SKM-1 (cell line): ENCODE data around the gene POLD1.
"Not testable (repeated sequence)": the region's sequence is repeated elsewhere in the genome, so short reads cannot be mapped to it uniquely, and the experiment has no call there.

Experiments
- DNase-seq: peaks from one replicate; lab custom pipeline; 2025; ENCODE audit not compliant: unreplicated experiment; lab: John Stamatoyannopoulos, UW

POLD1 gene

DNA sequence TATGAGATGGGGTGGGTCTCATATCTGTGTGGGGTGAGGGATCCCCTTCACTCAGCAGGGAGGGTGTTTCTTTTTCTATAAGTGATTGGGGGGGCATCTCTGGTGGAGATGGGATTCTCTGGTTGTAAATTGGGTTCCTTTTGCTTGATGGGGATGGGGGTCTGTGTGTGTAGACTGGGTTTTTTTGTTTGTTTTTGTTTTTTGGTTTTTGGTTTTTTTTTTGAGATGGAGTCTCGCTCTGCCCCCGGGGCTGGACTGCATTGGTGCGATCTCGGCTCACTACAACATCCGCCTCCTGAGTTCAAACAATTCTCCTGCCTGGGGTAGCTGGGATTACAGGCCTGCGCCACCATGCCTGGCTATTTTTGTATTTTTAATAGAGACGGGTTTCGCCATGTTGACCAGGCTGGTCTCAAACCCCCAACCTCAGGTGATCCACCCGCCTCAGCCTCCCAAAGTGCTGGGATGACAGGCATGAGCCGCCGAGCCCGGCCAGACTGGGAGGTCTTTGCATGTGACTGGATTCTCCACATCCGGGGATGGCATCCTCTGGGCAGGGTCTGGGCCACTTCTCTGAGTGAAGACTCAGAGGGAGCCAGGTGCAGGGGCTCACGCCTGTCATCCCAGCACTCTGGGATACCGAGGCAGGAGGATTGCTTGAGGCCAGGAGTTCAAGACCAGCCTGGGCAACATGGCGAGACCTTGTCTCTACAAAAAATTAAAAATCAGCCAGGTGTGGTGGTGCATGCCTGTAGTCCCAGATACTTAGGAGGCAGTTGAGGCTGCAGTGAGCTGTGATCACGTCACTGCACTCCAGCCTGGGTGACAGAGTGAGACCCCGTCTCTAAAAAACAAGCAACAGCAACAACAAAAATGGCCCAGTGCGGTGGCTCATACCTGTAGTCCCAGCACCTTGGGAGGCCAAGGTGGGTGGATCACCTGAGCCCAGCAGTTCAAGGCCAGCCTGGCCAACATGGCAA is 49.3 kb downstream of the POLD1 start:
- no peak for DNase-seq

DNA sequence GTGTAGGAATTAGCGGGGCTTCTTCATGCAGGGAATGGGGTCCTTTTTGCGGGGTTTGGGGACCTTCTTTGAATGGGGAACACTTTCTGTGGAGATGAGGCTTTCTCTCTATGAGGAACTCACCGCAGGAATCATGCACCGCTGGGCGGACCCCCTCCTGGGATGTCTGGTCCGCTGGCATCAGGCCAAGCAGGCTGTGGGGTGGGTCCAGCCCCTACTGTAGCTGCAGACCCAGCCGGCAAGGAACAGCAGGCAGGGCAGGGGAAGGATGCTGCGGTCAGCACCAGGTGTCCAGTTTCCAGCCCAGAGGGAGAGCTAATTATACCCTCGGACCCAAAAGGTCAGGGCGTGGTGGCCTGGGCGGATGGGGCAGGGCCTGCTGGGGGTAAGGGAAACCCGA is 50.4 kb downstream of the POLD1 start:
- DNase-seq: no peak

GRCh38 chr19:50435221-50435620 is 51.1 kb downstream of the POLD1 start:
- DNase-seq: no peak

- DNase-seq: no peak
Measured at GRCh38 chr19:50435627-50436026, 51.5 kb downstream of the POLD1 start.

GRCh38 chr19:50437862-50438449 is 53.8 kb downstream of the POLD1 start:
- DNase-seq: no peak

DNA sequence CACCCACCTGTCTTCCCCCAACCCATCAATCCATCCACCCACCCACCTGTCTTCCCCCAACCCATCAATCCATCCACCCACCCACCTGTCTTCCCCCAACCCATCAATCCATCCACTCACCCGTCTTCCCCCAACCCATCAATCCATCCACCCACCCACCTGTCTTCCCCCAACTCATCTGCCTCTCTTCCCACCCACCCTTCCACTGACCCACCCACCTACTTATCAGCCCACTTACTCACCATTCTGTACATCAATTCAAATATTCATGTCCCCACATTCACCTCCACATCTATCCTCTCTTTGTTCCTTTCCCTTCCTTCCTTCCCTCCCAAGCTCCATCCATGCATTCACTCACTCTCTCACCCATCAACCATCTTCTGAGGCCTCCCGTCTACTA is 55.0 kb downstream of the POLD1 start:
- not testable (repeated sequence) for DNase-seq

GRCh38 chr19:50444059-50444458 is 59.9 kb downstream of the POLD1 start:
- no peak for DNase-seq

GRCh38 chr19:50447053-50447452 is 62.9 kb downstream of the POLD1 start:
- no peak for DNase-seq

- DNase-seq: no peak
Measured at GRCh38 chr19:50447750-50448149, 63.6 kb downstream of the POLD1 start.

- no peak for DNase-seq
Measured at GRCh38 chr19:50449236-50449899, 65.2 kb downstream of the POLD1 start.

DNA sequence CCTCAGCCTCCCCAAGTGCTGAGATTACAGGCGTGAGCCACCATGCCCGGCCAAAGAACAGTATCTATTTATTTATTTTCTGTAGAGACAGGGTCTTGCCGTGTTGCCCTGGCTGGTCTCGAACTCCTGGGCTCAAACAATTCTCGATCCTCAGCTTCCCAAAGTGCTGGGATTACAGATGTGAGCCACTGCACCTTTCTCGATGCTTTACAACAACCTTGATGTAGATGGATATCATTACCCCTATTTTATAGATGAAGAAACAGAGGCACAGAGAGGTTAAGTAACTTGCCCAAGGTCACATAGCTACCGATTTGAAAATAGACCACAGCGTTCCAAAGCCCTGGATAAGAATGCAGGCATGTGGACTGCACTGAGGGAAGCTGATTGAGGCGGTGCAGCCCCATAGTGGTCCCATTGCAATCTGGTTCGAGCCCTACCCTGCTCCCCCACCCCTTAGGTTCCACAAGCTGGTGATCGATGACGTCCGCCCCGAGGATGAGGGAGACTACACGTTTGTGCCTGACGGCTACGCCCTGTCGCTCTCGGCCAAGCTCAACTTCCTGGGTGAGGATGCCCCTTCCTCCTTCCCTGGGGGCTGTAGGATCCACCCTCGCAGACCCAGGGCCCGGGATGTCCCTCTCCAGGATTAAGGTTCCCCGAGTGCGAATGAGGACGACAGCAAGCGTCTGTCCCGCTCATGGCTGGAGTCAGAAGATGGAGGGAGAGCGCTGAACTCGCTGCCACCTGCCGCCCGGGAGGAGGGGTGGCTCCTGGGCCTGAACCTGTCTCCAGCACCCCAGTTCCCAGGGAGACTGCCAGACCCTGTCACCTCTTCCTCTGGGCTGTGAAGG is 66.4 kb downstream of the POLD1 start:
- DNase-seq: no peak

GRCh38 chr19:50451223-50451534 is 67.0 kb downstream of the POLD1 start:
- no peak for DNase-seq

DNA sequence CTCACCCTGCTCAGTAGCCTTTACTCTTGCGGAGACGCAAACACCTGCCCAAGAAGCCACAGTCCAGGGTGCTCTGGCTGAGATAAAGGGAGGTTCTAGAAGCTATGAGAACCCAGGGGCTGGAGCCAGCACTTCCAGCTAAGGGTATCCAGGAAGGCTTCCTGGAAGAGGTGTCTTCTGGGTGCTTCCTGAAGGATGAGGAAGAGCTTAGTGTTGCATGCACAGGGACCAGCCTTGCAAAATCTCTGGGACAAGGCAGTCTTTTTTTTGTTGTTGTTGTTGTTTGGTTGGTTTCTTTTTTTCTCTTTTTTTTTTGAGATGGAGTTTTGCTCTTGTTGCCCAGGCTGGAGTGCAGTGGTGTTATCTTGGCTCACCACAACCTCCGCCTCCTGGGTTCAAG is 69.1 kb downstream of the POLD1 start:
- no peak for DNase-seq

DNA sequence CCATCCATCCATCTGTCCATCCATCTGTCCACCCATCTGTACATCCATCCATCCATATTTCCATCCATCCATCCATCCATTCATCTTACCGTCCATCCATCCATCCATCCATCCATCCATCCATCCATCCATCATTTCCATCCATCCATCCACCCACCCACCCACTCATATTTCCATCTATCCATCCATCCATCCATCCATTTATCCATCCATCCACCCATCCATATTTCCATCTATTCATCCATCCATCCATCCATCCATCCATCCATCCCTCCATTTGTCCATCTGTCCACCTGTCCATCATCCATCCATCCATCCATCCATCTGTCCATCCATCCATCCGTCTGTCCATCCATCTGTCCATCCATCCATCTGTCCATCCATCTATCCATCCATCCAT is 71.8 kb downstream of the POLD1 start:
- DNase-seq: no peak

DNA sequence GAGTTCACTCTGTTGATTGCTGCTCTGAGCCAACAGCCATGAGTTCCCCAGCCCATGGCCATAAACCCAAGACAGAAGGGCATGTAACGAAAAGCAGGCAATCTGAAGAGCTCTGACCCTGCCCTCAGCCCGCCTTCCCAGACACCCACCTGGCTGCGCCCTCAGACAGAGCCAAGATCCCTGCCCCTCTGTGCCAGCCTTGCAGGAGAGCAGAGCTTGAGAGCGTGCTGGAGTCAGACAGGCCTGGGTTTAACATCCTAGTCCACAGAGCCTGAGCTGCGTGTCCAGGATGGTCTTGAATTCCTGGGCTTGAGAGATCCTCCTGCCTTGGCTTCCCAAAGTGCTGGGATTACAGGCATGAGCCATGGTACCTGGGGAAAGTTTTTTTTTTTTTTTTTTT is 73.2 kb downstream of the POLD1 start:
- no peak for DNase-seq

- no peak for DNase-seq
Measured at GRCh38 chr19:50458396-50459066, 74.4 kb downstream of the POLD1 start.

GRCh38 chr19:50459067-50459456 is 74.9 kb downstream of the POLD1 start:
- DNase-seq: no peak

DNA sequence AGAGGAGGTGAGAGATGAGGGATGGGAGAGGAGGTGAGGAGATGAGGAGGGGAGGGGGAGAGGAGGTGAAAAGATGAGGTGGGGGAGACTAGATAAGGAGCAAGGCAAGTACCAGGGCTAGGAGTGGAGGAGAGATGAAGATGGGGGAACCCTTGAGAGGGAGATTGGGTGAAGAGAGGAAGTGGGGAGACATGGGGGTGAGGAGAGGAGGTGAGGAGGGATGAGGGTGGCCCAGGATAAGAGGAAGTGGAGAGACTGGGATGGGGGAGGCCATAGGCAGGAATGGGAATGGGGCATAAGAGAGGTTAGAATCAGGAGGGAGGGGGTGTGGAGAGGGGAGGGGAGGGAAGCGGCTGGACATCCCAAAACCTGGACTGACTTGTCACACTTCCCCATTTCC is 75.5 kb downstream of the POLD1 start:
- no peak for DNase-seq

- DNase-seq: no peak
Measured at GRCh38 chr19:50460161-50460765, 76.1 kb downstream of the POLD1 start.
